Stimulated activated effector memory CD8-positive, alpha-beta T cell treated with anti-CD3 and anti-CD28 coated beads, Interleukin-12 subunit alpha, Interleukin-12 subunit beta, amount 100 ng/mL, for 72 hours (primary cell): ENCODE data around the gene UBL7.
A peak's percentile ranks its signal among the peaks of the same experiment; 100 is the strongest.

ENCODE experiments used
- ATAC-seq: fragments of 150-1000 bp; cut with Tn5 transposase; 2 replicates; pipeline ENCODE4 v1.10.0; 2021
- DNase-seq, 2 donors: peaks; one replicate each; pipeline ENCODE4 v3.0.0; 2021 to 2022; ENCODE audit warnings: low spot score in 2 of 2
- H3K27ac Mint-ChIP-seq: one replicate; pipeline ENCODE4 v1.8.0; 2022; ENCODE audit warnings: mild to moderate bottlenecking, mixed read lengths
- H3K36me3 Mint-ChIP-seq: one replicate; pipeline ENCODE4 v1.8.0; 2022; ENCODE audit warnings: mild to moderate bottlenecking, mixed read lengths
- H3K4me1 Mint-ChIP-seq: one replicate; pipeline ENCODE4 v1.8.0; 2022; ENCODE audit warnings: mixed read lengths
- H3K4me3 Mint-ChIP-seq: one replicate; pipeline ENCODE4 v1.8.0; 2022; ENCODE audit warnings: mild to moderate bottlenecking, mixed read lengths
- H3K9me3 Mint-ChIP-seq: one replicate; pipeline ENCODE4 v1.8.0; 2022; ENCODE audit warnings: mixed read lengths

UBL7 gene

DNA sequence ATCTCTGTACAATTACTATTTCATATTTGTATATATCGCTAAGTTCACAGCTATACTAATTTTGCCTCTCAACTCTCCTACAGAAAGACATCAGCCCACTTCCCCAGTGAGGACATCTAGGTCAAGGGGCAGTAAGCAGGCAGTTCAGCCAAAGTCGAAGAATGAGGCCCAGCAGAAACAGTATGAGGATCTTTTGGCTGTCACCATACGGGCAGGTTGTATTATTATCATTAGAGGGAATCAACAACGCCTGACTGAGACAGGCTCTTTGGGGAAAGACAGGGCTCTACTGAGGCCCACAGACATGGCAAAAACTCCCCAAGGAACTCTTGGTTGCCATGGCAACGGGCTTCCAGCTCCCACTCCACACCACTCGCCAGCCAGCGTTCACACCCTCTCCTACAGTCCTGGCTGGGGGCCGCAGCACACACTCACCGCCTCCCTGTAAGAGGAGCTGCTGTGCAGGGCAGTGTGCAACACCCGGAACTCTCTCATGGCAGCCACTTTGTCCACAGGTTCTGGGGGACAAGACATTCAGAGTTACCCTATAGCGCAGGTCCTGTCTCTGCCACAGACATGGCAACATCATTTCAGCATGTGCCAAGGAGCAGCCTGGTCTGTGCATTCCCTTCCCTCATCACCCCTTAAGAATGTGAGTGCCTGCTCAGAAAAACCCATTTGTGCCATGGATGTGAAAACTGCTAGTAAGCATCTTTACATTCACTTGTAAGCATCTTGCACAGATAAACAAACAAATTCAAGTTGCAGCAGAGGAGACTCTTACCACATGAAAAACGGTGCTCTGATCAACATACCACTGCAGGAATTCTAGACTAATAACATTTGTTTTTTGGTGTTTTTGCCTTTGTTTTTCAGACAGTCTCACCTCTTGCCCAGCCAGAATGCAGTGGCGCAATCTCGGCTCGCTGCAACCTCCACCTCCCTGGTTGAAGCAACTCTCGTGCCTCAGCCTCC is 8.8 kb downstream of the UBL7 start:
- H3K27ac Mint-ChIP-seq: peak overlapping the region; percentile 43

DNA sequence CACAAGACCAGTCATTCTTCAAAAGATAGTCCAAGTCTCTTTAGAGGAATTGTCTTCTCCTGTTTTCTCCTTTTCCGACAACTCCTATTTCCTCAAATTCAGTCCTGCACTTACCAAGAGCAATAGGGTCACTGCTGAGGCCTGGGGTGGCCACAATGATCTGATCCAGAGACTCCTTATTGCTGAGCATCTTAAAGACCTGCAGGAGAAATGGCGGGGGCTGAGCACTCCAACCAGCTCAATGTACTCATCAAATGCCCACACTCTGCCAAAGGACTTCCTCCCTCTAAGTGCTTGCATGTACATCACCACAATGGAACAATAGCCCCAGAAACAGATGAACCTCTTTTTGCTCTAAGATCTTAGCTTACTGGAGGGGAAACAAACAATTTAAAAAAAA is 9.6 kb downstream of the UBL7 start:
- peaks cover 11% of the 10 kb centered on the region for H3K4me1 Mint-ChIP-seq
- H3K4me3 Mint-ChIP-seq: no peak overlapping the region
- H3K27ac Mint-ChIP-seq: peak overlapping the region; percentile 42
- DNase-seq (no peak), ATAC-seq (no peak)
- H3K9me3 Mint-ChIP-seq: no peaks in the 10 kb centered on the region
- peaks cover 74% of the 10 kb centered on the region for H3K36me3 Mint-ChIP-seq

More for the DNA sequence above, 8.8 kb downstream of the UBL7 start:
- ATAC-seq (no peak), DNase-seq (no peak)
- Mint-ChIP-seq H3K36me3 (peaks cover 75% of the 10 kb centered on the region), H3K4me3 (no peak overlapping the region), H3K4me1 (peaks cover 11% of the 10 kb centered on the region), H3K9me3 (no peaks in the 10 kb centered on the region)

DNA sequence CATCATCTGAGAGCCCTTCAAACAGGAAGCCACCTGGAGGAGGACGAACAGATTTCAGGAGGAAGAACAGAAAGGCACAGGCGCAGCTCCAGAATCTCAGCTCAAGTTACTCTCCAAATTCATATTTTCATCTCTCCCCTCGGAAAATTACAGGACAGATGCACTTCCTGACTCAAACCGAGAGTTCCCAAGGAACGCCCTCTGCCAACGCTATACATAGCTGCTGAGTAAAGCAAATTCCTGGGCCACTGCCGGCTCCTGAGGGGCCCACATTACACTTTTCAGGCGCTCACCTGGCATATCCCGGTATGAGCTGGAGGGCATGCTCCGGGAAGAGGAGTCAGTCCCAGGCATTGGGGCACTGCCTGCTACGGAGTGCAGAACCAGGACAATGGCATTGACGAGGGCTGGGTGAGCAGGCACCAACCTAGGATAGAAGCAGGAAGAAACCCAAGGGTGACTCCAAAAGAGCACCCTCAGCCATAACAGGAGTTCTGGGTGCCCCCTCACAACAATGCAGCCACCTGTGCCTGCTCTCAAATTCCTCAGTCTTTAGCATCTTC is 11.2 kb downstream of the UBL7 start:
- H3K27ac Mint-ChIP-seq: no peak overlapping the region
- no peak for ATAC-seq
- no peak for DNase-seq
- H3K36me3 Mint-ChIP-seq: peaks cover 71% of the 10 kb centered on the region
- H3K4me1 Mint-ChIP-seq: peaks cover 9% of the 10 kb centered on the region
- H3K4me3 Mint-ChIP-seq: no peak overlapping the region
- H3K9me3 Mint-ChIP-seq: no peaks in the 10 kb centered on the region

DNA sequence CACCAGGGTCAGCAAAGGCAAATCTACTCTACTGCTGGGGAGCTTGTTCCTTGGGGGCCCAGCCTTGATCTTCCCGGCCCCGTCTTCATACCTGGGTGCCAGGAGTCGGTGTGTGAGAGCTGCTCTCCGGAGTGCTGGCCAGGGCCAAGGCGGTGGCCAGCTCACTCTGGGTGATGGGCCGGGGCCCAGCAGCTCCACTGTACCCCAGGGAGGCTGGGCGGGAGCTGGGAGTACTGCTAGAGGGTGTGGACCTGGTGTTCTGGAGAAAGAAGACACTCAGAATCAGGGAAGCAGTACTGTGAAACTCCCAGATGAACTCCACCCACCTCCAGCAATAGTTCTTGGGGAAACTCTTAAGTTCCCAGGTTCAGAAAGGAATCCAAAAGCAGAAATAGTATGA is 11.9 kb downstream of the UBL7 start:
- H3K4me3 Mint-ChIP-seq: no peak overlapping the region
- no peak overlapping the region for H3K27ac Mint-ChIP-seq
- peaks cover 65% of the 10 kb centered on the region for H3K36me3 Mint-ChIP-seq
- H3K9me3 Mint-ChIP-seq: no peaks in the 10 kb centered on the region
- DNase-seq (no peak), ATAC-seq (no peak)
- peaks cover 3% of the 10 kb centered on the region for H3K4me1 Mint-ChIP-seq

GRCh38 chr15:74445816-74446763 is 14.9 kb downstream of the UBL7 start:
- no peaks in the 10 kb centered on the region for H3K4me1 Mint-ChIP-seq
- no peak for ATAC-seq
- DNase-seq: no peak
- no peaks in the 10 kb centered on the region for H3K9me3 Mint-ChIP-seq
- no peak overlapping the region for H3K4me3 Mint-ChIP-seq
- H3K36me3 Mint-ChIP-seq: peaks cover 46% of the 10 kb centered on the region
- H3K27ac Mint-ChIP-seq: no peak overlapping the region

- DNase-seq: no peak
- H3K36me3 Mint-ChIP-seq: peaks cover 36% of the 10 kb centered on the region
- H3K4me1 Mint-ChIP-seq: no peaks in the 10 kb centered on the region
- no peaks in the 10 kb centered on the region for H3K9me3 Mint-ChIP-seq
- H3K27ac Mint-ChIP-seq: peak overlapping the region; percentile 54
- ATAC-seq: no peak
- H3K4me3 Mint-ChIP-seq: no peak overlapping the region
Measured at GRCh38 chr15:74444106-74445062, 16.6 kb downstream of the UBL7 start.

DNA sequence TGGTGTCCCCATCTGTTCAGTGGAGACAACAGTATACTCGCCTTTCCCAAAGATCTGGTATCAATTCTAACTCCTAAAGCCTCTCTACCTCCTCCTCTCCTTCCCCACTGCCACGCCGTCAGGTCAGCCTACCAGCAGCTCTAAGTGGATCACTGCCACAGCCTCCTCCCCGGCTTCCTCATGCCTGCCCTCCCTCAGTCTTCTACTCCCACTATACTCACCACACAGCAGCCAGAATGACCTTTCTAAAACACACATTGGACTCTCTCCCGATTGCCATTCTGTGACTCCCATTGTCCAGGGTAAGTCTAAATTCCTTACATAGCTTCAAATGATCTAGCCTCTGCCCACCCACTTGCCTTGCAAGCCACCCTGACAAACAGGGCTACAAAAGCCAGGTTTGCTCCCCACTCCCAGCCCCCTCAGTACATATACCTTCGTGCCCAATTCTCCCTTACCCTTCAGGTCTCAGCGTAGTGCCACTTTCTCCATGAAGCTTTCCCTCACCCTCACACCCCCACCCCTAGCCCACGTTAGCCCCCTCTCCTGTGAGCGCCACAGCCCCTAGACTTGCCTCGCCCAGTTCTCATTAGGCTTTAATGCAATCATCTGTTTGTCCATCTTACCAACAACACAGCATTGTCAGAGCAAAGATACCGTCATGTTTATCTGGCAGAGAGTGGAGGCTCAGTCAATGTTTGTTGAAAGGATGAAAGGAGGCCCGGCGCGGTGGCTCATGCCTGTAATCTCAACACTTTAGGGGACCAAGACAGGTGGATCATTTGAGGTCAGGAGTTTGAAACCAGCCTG is 17.7 kb downstream of the UBL7 start:
- peaks cover 25% of the 10 kb centered on the region for H3K36me3 Mint-ChIP-seq
- ATAC-seq (no peak), DNase-seq (no peak)
- no peak overlapping the region for H3K4me3 Mint-ChIP-seq
- H3K4me1 Mint-ChIP-seq: peaks cover 6% of the 10 kb centered on the region
- H3K27ac Mint-ChIP-seq: peak overlapping the region; percentile 72
- no peaks in the 10 kb centered on the region for H3K9me3 Mint-ChIP-seq

- Mint-ChIP-seq H3K4me1 (peaks cover 10% of the 10 kb centered on the region), H3K36me3 (peaks cover 21% of the 10 kb centered on the region), H3K4me3 (no peak overlapping the region), H3K27ac (peak overlapping the region; percentile 72), H3K9me3 (no peaks in the 10 kb centered on the region)
- ATAC-seq (no peak), DNase-seq (no peak)
Measured at GRCh38 chr15:74442604-74443003, 18.4 kb downstream of the UBL7 start.

DNA sequence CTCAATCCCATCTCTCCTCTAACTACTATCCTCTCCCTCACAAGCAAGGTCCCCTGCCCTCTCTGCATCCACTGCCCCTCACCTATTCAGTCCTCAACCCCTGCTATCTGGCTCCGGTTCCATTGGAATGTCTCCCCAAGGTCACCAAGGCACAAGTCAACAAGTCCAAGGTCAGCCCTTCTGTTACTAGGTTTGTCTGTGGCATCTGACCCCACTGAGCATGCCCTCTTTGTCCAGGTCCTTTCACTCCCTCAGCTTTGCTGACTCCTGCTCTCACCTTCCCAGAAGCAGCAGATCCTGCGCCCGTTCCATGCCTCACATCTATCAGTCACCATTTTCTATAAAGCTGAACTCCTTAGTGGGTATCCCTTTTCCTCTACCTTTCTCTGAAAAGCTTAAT is 18.9 kb downstream of the UBL7 start:
- H3K4me3 Mint-ChIP-seq: no peak overlapping the region
- no peaks in the 10 kb centered on the region for H3K9me3 Mint-ChIP-seq
- ATAC-seq (no peak), DNase-seq (no peak)
- peaks cover 21% of the 10 kb centered on the region for H3K36me3 Mint-ChIP-seq
- H3K4me1 Mint-ChIP-seq: peaks cover 10% of the 10 kb centered on the region
- peak overlapping the region; percentile 72 for H3K27ac Mint-ChIP-seq

DNA sequence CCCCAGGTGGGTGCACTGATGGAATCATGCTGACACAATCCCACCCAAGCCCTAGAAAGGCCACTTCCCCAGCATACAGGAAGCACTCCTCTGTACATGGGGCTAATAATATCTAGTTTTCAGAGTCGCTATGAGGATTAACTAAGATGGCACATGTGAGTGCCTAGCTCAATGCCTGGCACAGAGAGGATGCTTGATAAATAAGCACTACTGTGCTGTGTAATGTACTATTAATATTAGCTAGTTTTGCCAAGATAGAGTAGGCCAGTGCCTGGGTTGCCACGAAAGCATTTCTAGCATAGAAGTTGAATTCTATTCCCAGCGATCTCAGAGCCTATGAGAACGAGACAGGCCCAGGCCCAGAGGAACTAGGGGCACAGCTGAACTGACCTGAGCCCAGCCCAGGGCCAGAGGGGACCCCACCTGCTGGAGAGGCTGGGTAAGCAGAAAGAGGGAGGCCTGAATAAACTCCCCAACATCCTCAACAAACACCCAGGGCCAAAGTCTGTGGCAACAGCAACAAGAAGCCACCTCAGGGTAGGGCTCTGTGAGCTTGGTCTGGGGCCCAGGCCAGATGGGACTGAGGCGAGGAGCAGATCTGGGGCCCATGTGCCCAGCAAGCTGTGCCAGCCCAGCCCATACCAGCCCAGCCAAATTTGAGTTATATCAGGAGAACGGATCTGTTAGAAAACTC is 19.6 kb downstream of the UBL7 start:
- no peaks in the 10 kb centered on the region for H3K9me3 Mint-ChIP-seq
- H3K4me3 Mint-ChIP-seq: no peak overlapping the region
- ATAC-seq (no peak), DNase-seq (no peak)
- H3K36me3 Mint-ChIP-seq: peaks cover 14% of the 10 kb centered on the region
- peak overlapping the region; percentile 72 for H3K27ac Mint-ChIP-seq
- peaks cover 17% of the 10 kb centered on the region for H3K4me1 Mint-ChIP-seq

DNA sequence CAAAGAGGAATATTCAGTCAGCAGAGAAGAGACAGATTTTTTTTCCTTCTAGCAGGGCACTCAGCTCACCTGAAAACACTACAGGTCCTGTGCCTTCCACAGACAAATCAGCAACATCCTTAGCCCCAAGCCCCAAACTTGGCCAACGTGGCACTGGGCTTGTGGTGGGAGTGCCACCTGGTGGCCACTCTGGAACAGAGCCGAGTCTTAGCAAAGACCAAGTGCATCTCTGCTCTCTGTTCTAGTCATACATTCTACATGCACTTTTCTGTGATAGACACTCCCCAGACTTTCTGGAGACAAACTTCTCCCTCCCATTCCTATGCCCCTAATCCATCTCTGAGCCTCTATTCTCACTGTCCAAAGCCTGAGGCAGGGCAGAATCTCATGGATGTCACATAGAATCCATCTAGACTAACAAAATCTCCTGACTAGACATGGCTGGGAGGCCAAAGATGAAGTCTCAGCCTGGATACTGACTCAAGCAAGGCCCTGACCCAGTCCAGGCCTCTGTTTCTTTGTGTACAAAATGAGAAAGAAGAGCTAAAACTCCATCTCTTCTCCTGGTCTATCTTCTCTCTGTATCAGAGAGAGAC is 22.1 kb downstream of the UBL7 start:
- DNase-seq (peak; percentile 66 to 83), ATAC-seq (peak; percentile 82)
- Mint-ChIP-seq H3K4me1 (peaks cover 42% of the 10 kb centered on the region), H3K27ac (no peak overlapping the region), H3K9me3 (no peaks in the 10 kb centered on the region), H3K36me3 (peaks cover 8% of the 10 kb centered on the region), H3K4me3 (no peak overlapping the region)

GRCh38 chr15:74438206-74438605 is 22.8 kb downstream of the UBL7 start:
- H3K4me1 Mint-ChIP-seq: peaks cover 42% of the 10 kb centered on the region
- no peak overlapping the region for H3K27ac Mint-ChIP-seq
- no peaks in the 10 kb centered on the region for H3K9me3 Mint-ChIP-seq
- no peak for ATAC-seq
- no peak overlapping the region for H3K4me3 Mint-ChIP-seq
- DNase-seq: no peak
- peaks cover 8% of the 10 kb centered on the region for H3K36me3 Mint-ChIP-seq
